Hematopoietic multipotent progenitor cell (in vitro differentiated cells): ENCODE data around the gene SUSD3. TPM values are rescaled to one million over a fixed set of nuclear protein-coding genes. Genes with fewer than 3 reads are reported as not detected.
"Not testable (repeated sequence)": the region's sequence is repeated elsewhere in the genome, so short reads cannot be mapped to it uniquely, and the experiment has no call there.

Experiments
- DNase-seq, 3 donors: peaks; one replicate each; pipeline ENCODE4 v3.0.0-alpha.2; 2011 to 2015; ENCODE audit warnings: low read depth in 2 of 3, low spot score in 2 of 3
- total RNA-seq: library from RNA; depleted of rRNA; stranded (reverse); fragments of >200 nt; gene quantifications from one replicate; pipeline ENCODE4 v1.2.3, GENCODE V29; 2012

Gene SUSD3
- total RNA-seq = 28.0 TPM

GRCh38 chr9:93058355-93059010 lies at the start of gene SUSD3:
SUSD3 (plus strand) TSS chr9:93058701; CDS start chr9:93058743, 42 bp downstream.
- DNase-seq = peak; percentile 49 to 71 (median 65)

- no peak for DNase-seq
Measured at GRCh38 chr9:93009337-93010015, 49.0 kb upstream of the SUSD3 start.

GRCh38 chr9:93010056-93010455 lies 48.4 kb upstream of the SUSD3 start:
- no peak for DNase-seq

GRCh38 chr9:93010704-93011103 lies 47.8 kb upstream of the SUSD3 start:
- DNase-seq = no peak

GRCh38 chr9:93011114-93011513 lies 47.4 kb upstream of the SUSD3 start:
- DNase-seq = no peak

GRCh38 chr9:93012963-93013855 lies 45.3 kb upstream of the SUSD3 start:
- DNase-seq = no peak

GRCh38 chr9:93013856-93014582 lies 44.5 kb upstream of the SUSD3 start:
- DNase-seq = no peak

GRCh38 chr9:93015190-93015589 lies 43.3 kb upstream of the SUSD3 start:
- not testable (repeated sequence) for DNase-seq

GRCh38 chr9:93017621-93018020 lies 40.9 kb upstream of the SUSD3 start:
- DNase-seq = no peak

- no peak for DNase-seq
Measured at GRCh38 chr9:93020151-93020550, 38.4 kb upstream of the SUSD3 start.

- peak in 1 of 3 donors; percentile 39 for DNase-seq
Measured at GRCh38 chr9:93020771-93021670, 37.5 kb upstream of the SUSD3 start.

- DNase-seq = no peak
Measured at GRCh38 chr9:93022066-93022465, 36.4 kb upstream of the SUSD3 start.

- no peak for DNase-seq
Measured at GRCh38 chr9:93022721-93023520, 35.6 kb upstream of the SUSD3 start.

GRCh38 chr9:93023521-93023815 lies 35.0 kb upstream of the SUSD3 start:
- DNase-seq = no peak

- no peak for DNase-seq
Measured at GRCh38 chr9:93024646-93024910, 33.9 kb upstream of the SUSD3 start.

- no peak for DNase-seq
Measured at GRCh38 chr9:93024986-93025630, 33.4 kb upstream of the SUSD3 start.

GRCh38 chr9:93025736-93026135 lies 32.8 kb upstream of the SUSD3 start:
- DNase-seq = no peak

- DNase-seq = no peak
Measured at GRCh38 chr9:93026640-93027039, 31.9 kb upstream of the SUSD3 start.

GRCh38 chr9:93027750-93028149 lies 30.8 kb upstream of the SUSD3 start:
- DNase-seq = no peak
